Muscle layer of duodenum (tissue), 2 donors: ENCODE data around the gene NHSL2.
"Not testable (repeated sequence)": the region's sequence is repeated elsewhere in the genome, so short reads cannot be mapped to it uniquely, and the experiment has no call there.

ENCODE experiments used
- H3K27ac ChIP-seq: one replicate; pipeline ENCODE4 v1.7.0; 2013; ENCODE audit warnings: mild to moderate bottlenecking, low read length
- H3K27me3 ChIP-seq: one replicate; pipeline ENCODE4 v1.7.0; 2013; ENCODE audit warnings: low read depth, mild to moderate bottlenecking, control low read depth, low read length
- H3K36me3 ChIP-seq, 2 donors: one replicate each; pipeline ENCODE4 v1.7.0; 2013; ENCODE audit warnings: low read length in 2 of 2, control low read depth in 1 of 2, mild to moderate bottlenecking in 1 of 2; ENCODE audit not compliant: insufficient read depth in 2 of 2, control insufficient read depth in 1 of 2
- H3K4me1 ChIP-seq, 2 donors: one replicate each; pipeline ENCODE4 v1.7.0; 2013; ENCODE audit warnings: low read length in 2 of 2, mild to moderate bottlenecking in 2 of 2, control low read depth in 1 of 2, moderate library complexity in 1 of 2; ENCODE audit not compliant: insufficient read depth in 2 of 2, control insufficient read depth in 1 of 2
- H3K4me3 ChIP-seq, 2 donors: one replicate each; pipeline ENCODE4 v1.7.0; 2013; ENCODE audit warnings: low read length in 2 of 2, low read depth in 1 of 2, mild to moderate bottlenecking in 1 of 2
- H3K9me3 ChIP-seq, 2 donors: one replicate each; pipeline ENCODE4 v1.7.0; 2013; ENCODE audit warnings: low read length in 2 of 2, control low read depth in 1 of 2, mild to moderate bottlenecking in 1 of 2; ENCODE audit not compliant: control insufficient read depth in 1 of 2
- donor health status: healthy.

The NHSL2 gene

GRCh38 chrX:71910643-71910985 is at the start of gene NHSL2:
Gene NHSL2, plus strand, starts transcription at chrX:71910845.
- H3K36me3 ChIP-seq = no peaks in the 10 kb centered on the region
- H3K4me3 ChIP-seq = peak within 1 kb of the TSS; percentile 30 to 61
- no peaks in the 10 kb centered on the region for H3K27me3 ChIP-seq
- H3K4me1 ChIP-seq = peaks cover 0 to 4% of the 10 kb centered on the region in 2 donors
- H3K27ac ChIP-seq = no peak within 1 kb of the TSS
- no peaks in the 10 kb centered on the region for H3K9me3 ChIP-seq

- Histone ChIP-seq H3K27me3 (no peaks in the 10 kb centered on the region), H3K4me3 (no peak overlapping the region), H3K27ac (no peak overlapping the region), H3K4me1 (no peaks in the 10 kb centered on the region), H3K36me3 (no peaks in the 10 kb centered on the region), H3K9me3 (no peaks in the 10 kb centered on the region)
These were observed 43.0 kb upstream of the NHSL2 start for GRCh38 chrX:71867680-71868079.

GRCh38 chrX:71869566-71869965 is 41.1 kb upstream of the NHSL2 start:
- not testable (repeated sequence) for H3K9me3 ChIP-seq, H3K27me3 ChIP-seq, H3K4me1 ChIP-seq, H3K27ac ChIP-seq, H3K36me3 ChIP-seq, H3K4me3 ChIP-seq

- Histone ChIP-seq H3K4me3 (no peak overlapping the region), H3K36me3 (no peaks in the 10 kb centered on the region), H3K27me3 (no peaks in the 10 kb centered on the region), H3K27ac (no peak overlapping the region), H3K9me3 (no peaks in the 10 kb centered on the region), H3K4me1 (no peaks in the 10 kb centered on the region)
These were observed 40.2 kb upstream of the NHSL2 start for GRCh38 chrX:71870208-71871098.

GRCh38 chrX:71871367-71871766 is 39.3 kb upstream of the NHSL2 start:
- H3K27ac ChIP-seq = no peak overlapping the region

GRCh38 chrX:71872542-71873458 is 37.8 kb upstream of the NHSL2 start:
- Histone ChIP-seq H3K4me1 (no peaks in the 10 kb centered on the region), H3K36me3 (no peaks in the 10 kb centered on the region), H3K9me3 (no peaks in the 10 kb centered on the region), H3K4me3 (no peak overlapping the region), H3K27ac (no peak overlapping the region), H3K27me3 (no peaks in the 10 kb centered on the region)

More at GRCh38 chrX:71871367-71871766, 39.3 kb upstream of the NHSL2 start:
- Histone ChIP-seq H3K36me3 (no peaks in the 10 kb centered on the region), H3K4me1 (no peaks in the 10 kb centered on the region), H3K4me3 (no peak overlapping the region), H3K9me3 (no peaks in the 10 kb centered on the region), H3K27me3 (no peaks in the 10 kb centered on the region)

- Histone ChIP-seq H3K4me1 (no peaks in the 10 kb centered on the region), H3K9me3 (no peaks in the 10 kb centered on the region), H3K4me3 (no peak overlapping the region), H3K27me3 (no peaks in the 10 kb centered on the region), H3K27ac (no peak overlapping the region), H3K36me3 (no peaks in the 10 kb centered on the region)
These were observed 37.2 kb upstream of the NHSL2 start for GRCh38 chrX:71873459-71873833.

- H3K9me3 ChIP-seq, H3K4me1 ChIP-seq, H3K27me3 ChIP-seq, H3K4me3 ChIP-seq, H3K36me3 ChIP-seq, H3K27ac ChIP-seq: not testable (repeated sequence)
These were observed 33.8 kb upstream of the NHSL2 start for GRCh38 chrX:71876841-71877240.

GRCh38 chrX:71885099-71885498 is 25.5 kb upstream of the NHSL2 start:
- H3K4me3 ChIP-seq = no peak overlapping the region
- H3K27me3 ChIP-seq = no peaks in the 10 kb centered on the region
- no peaks in the 10 kb centered on the region for H3K9me3 ChIP-seq
- no peaks in the 10 kb centered on the region for H3K4me1 ChIP-seq
- no peak overlapping the region for H3K27ac ChIP-seq
- no peaks in the 10 kb centered on the region for H3K36me3 ChIP-seq

GRCh38 chrX:71895607-71896006 is 15.0 kb upstream of the NHSL2 start:
- Histone ChIP-seq H3K9me3 (no peaks in the 10 kb centered on the region), H3K27me3 (no peaks in the 10 kb centered on the region), H3K4me1 (no peaks in the 10 kb centered on the region), H3K4me3 (no peak overlapping the region), H3K36me3 (no peaks in the 10 kb centered on the region), H3K27ac (no peak overlapping the region)

- Histone ChIP-seq H3K9me3 (no peaks in the 10 kb centered on the region), H3K36me3 (no peaks in the 10 kb centered on the region), H3K27ac (no peak overlapping the region), H3K27me3 (no peaks in the 10 kb centered on the region), H3K4me3 (no peak overlapping the region), H3K4me1 (peaks cover 0 to 4% of the 10 kb centered on the region in 2 donors)
These were observed 4.5 kb upstream of the NHSL2 start for GRCh38 chrX:71906144-71906543.
